ENCODE results near the gene PLXNC1.

Gene PLXNC1

GRCh38 chr12:94187361-94187760 is 39.0 kb downstream of the PLXNC1 start:
- Histone ChIP-seq H3K36me3 (ENCODE audit: control insufficient read depth, insufficient read depth, low read length) (no peaks in the 10 kb centered on the region), H3K27me3 (ENCODE audit: control insufficient read depth, insufficient read depth, low read length) (peaks cover 46% of the 10 kb centered on the region), H3K4me1 (ENCODE audit: control insufficient read depth, insufficient read depth, low read length) (peaks cover 5% of the 10 kb centered on the region), H3K9ac (ENCODE audit: low read depth, low read length) (no peak overlapping the region), H3K4me3 (ENCODE audit: low read depth, low read length) (no peak overlapping the region), H3K9me3 (ENCODE audit: control insufficient read depth, insufficient read depth, low read length) (no peaks in the 10 kb centered on the region)

- H3K36me3 ChIP-seq (ENCODE audit: control insufficient read depth, insufficient read depth, low read length): no peaks in the 10 kb centered on the region
- no peak overlapping the region for H3K4me3 ChIP-seq (ENCODE audit: low read depth, low read length)
- no peak overlapping the region for H3K9ac ChIP-seq (ENCODE audit: low read depth, low read length)
- peaks cover 5% of the 10 kb centered on the region for H3K4me1 ChIP-seq (ENCODE audit: control insufficient read depth, insufficient read depth, low read length)
- no peaks in the 10 kb centered on the region for H3K9me3 ChIP-seq (ENCODE audit: control insufficient read depth, insufficient read depth, low read length)
- H3K27me3 ChIP-seq (ENCODE audit: control insufficient read depth, insufficient read depth, low read length): peaks cover 29% of the 10 kb centered on the region
Observed at GRCh38 chr12:94190623-94191022, 42.2 kb downstream of the PLXNC1 start.

- no peaks in the 10 kb centered on the region for H3K36me3 ChIP-seq (ENCODE audit: control insufficient read depth, insufficient read depth, low read length)
- no peak overlapping the region for H3K4me3 ChIP-seq (ENCODE audit: low read depth, low read length)
- peaks cover 5% of the 10 kb centered on the region for H3K4me1 ChIP-seq (ENCODE audit: control insufficient read depth, insufficient read depth, low read length)
- no peaks in the 10 kb centered on the region for H3K9me3 ChIP-seq (ENCODE audit: control insufficient read depth, insufficient read depth, low read length)
- H3K9ac ChIP-seq (ENCODE audit: low read depth, low read length): no peak overlapping the region
- H3K27me3 ChIP-seq (ENCODE audit: control insufficient read depth, insufficient read depth, low read length): peaks cover 25% of the 10 kb centered on the region
Observed at GRCh38 chr12:94191023-94191422, 42.6 kb downstream of the PLXNC1 start.

GRCh38 chr12:94191811-94192210 is 43.4 kb downstream of the PLXNC1 start:
- Histone ChIP-seq H3K9ac (ENCODE audit: low read depth, low read length) (no peak overlapping the region), H3K36me3 (ENCODE audit: control insufficient read depth, insufficient read depth, low read length) (no peaks in the 10 kb centered on the region), H3K4me1 (ENCODE audit: control insufficient read depth, insufficient read depth, low read length) (peaks cover 5% of the 10 kb centered on the region), H3K4me3 (ENCODE audit: low read depth, low read length) (no peak overlapping the region), H3K9me3 (ENCODE audit: control insufficient read depth, insufficient read depth, low read length) (no peaks in the 10 kb centered on the region), H3K27me3 (ENCODE audit: control insufficient read depth, insufficient read depth, low read length) (peaks cover 17% of the 10 kb centered on the region)

- Histone ChIP-seq H3K9me3 (ENCODE audit: control insufficient read depth, insufficient read depth, low read length) (no peaks in the 10 kb centered on the region), H3K9ac (ENCODE audit: low read depth, low read length) (no peak overlapping the region), H3K4me3 (ENCODE audit: low read depth, low read length) (no peak overlapping the region), H3K27me3 (ENCODE audit: control insufficient read depth, insufficient read depth, low read length) (peaks cover 11% of the 10 kb centered on the region), H3K36me3 (ENCODE audit: control insufficient read depth, insufficient read depth, low read length) (no peaks in the 10 kb centered on the region), H3K4me1 (ENCODE audit: control insufficient read depth, insufficient read depth, low read length) (peaks cover under 1% of the 10 kb centered on the region)
Observed at GRCh38 chr12:94192506-94192905, 44.1 kb downstream of the PLXNC1 start.

- Histone ChIP-seq H3K9ac (ENCODE audit: low read depth, low read length) (no peak overlapping the region), H3K36me3 (ENCODE audit: control insufficient read depth, insufficient read depth, low read length) (no peaks in the 10 kb centered on the region), H3K4me3 (ENCODE audit: low read depth, low read length) (no peak overlapping the region), H3K4me1 (ENCODE audit: control insufficient read depth, insufficient read depth, low read length) (no peaks in the 10 kb centered on the region), H3K9me3 (ENCODE audit: control insufficient read depth, insufficient read depth, low read length) (no peaks in the 10 kb centered on the region), H3K27me3 (ENCODE audit: control insufficient read depth, insufficient read depth, low read length) (peaks cover 5% of the 10 kb centered on the region)
Observed at GRCh38 chr12:94193168-94193567, 44.8 kb downstream of the PLXNC1 start.

- Histone ChIP-seq H3K4me1 (ENCODE audit: control insufficient read depth, insufficient read depth, low read length) (no peaks in the 10 kb centered on the region), H3K27me3 (ENCODE audit: control insufficient read depth, insufficient read depth, low read length) (no peaks in the 10 kb centered on the region), H3K4me3 (ENCODE audit: low read depth, low read length) (no peak overlapping the region), H3K9ac (ENCODE audit: low read depth, low read length) (no peak overlapping the region), H3K9me3 (ENCODE audit: control insufficient read depth, insufficient read depth, low read length) (no peaks in the 10 kb centered on the region), H3K36me3 (ENCODE audit: control insufficient read depth, insufficient read depth, low read length) (no peaks in the 10 kb centered on the region)
Observed at GRCh38 chr12:94195483-94195882, 47.1 kb downstream of the PLXNC1 start.

- no peaks in the 10 kb centered on the region for H3K27me3 ChIP-seq (ENCODE audit: control insufficient read depth, insufficient read depth, low read length)
- no peak overlapping the region for H3K4me3 ChIP-seq (ENCODE audit: low read depth, low read length)
- H3K9ac ChIP-seq (ENCODE audit: low read depth, low read length): no peak overlapping the region
- no peaks in the 10 kb centered on the region for H3K9me3 ChIP-seq (ENCODE audit: control insufficient read depth, insufficient read depth, low read length)
- H3K36me3 ChIP-seq (ENCODE audit: control insufficient read depth, insufficient read depth, low read length): no peaks in the 10 kb centered on the region
- no peaks in the 10 kb centered on the region for H3K4me1 ChIP-seq (ENCODE audit: control insufficient read depth, insufficient read depth, low read length)
Observed at GRCh38 chr12:94198469-94198868, 50.1 kb downstream of the PLXNC1 start.

GRCh38 chr12:94198872-94199271 is 50.5 kb downstream of the PLXNC1 start:
- Histone ChIP-seq H3K36me3 (ENCODE audit: control insufficient read depth, insufficient read depth, low read length) (no peaks in the 10 kb centered on the region), H3K4me1 (ENCODE audit: control insufficient read depth, insufficient read depth, low read length) (no peaks in the 10 kb centered on the region), H3K9ac (ENCODE audit: low read depth, low read length) (no peak overlapping the region), H3K27me3 (ENCODE audit: control insufficient read depth, insufficient read depth, low read length) (no peaks in the 10 kb centered on the region), H3K4me3 (ENCODE audit: low read depth, low read length) (no peak overlapping the region), H3K9me3 (ENCODE audit: control insufficient read depth, insufficient read depth, low read length) (no peaks in the 10 kb centered on the region)

- no peak overlapping the region for H3K9ac ChIP-seq (ENCODE audit: low read depth, low read length)
- H3K4me1 ChIP-seq (ENCODE audit: control insufficient read depth, insufficient read depth, low read length): peaks cover 6% of the 10 kb centered on the region
- H3K4me3 ChIP-seq (ENCODE audit: low read depth, low read length): no peak overlapping the region
- no peaks in the 10 kb centered on the region for H3K36me3 ChIP-seq (ENCODE audit: control insufficient read depth, insufficient read depth, low read length)
- H3K27me3 ChIP-seq (ENCODE audit: control insufficient read depth, insufficient read depth, low read length): no peaks in the 10 kb centered on the region
- no peaks in the 10 kb centered on the region for H3K9me3 ChIP-seq (ENCODE audit: control insufficient read depth, insufficient read depth, low read length)
Observed at GRCh38 chr12:94200069-94200468, 51.7 kb downstream of the PLXNC1 start.

GRCh38 chr12:94200695-94201094 is 52.3 kb downstream of the PLXNC1 start:
- Histone ChIP-seq H3K9ac (ENCODE audit: low read depth, low read length) (no peak overlapping the region), H3K9me3 (ENCODE audit: control insufficient read depth, insufficient read depth, low read length) (no peaks in the 10 kb centered on the region), H3K27me3 (ENCODE audit: control insufficient read depth, insufficient read depth, low read length) (no peaks in the 10 kb centered on the region), H3K36me3 (ENCODE audit: control insufficient read depth, insufficient read depth, low read length) (no peaks in the 10 kb centered on the region), H3K4me1 (ENCODE audit: control insufficient read depth, insufficient read depth, low read length) (peaks cover 6% of the 10 kb centered on the region), H3K4me3 (ENCODE audit: low read depth, low read length) (no peak overlapping the region)

GRCh38 chr12:94202245-94203180 is 54.1 kb downstream of the PLXNC1 start:
- H3K9ac ChIP-seq (ENCODE audit: low read depth, low read length): no peak overlapping the region
- H3K4me3 ChIP-seq (ENCODE audit: low read depth, low read length): no peak overlapping the region
- H3K27me3 ChIP-seq (ENCODE audit: control insufficient read depth, insufficient read depth, low read length): no peaks in the 10 kb centered on the region
- no peaks in the 10 kb centered on the region for H3K36me3 ChIP-seq (ENCODE audit: control insufficient read depth, insufficient read depth, low read length)
- H3K9me3 ChIP-seq (ENCODE audit: control insufficient read depth, insufficient read depth, low read length): no peaks in the 10 kb centered on the region
- peaks cover 6% of the 10 kb centered on the region for H3K4me1 ChIP-seq (ENCODE audit: control insufficient read depth, insufficient read depth, low read length)
